Right lobe of liver (tissue), 4 donors: Measurements from ENCODE around the gene GIT2.

ENCODE experiments used
- POLR2A ChIP-seq: fragments of 450-650 bp; IDR thresholded peaks from one replicate; pipeline ENCODE4 v1.6.1; 2017; ENCODE audit warnings: antibody characterized with exemption, mild to moderate bottlenecking
- TF ChIP-seq, protein P1 (sequence below), 4 donors: fragments of 200-600 bp in 3 of 4; fragments of 450-650 bp in 1 of 4; IDR thresholded peaks; one replicate each; pipeline versions ENCODE4 v1.5.1 to v1.8.0; 2016 to 2022; ENCODE audit warnings: antibody characterized with exemption in 4 of 4, mild to moderate bottlenecking in 2 of 4
- donor health status: DM: no; HTN: no; CAD: no.
- donor health status: DM: no; HTN: no; CAD: no.
- donor health status: DM: no; HTN: yes; CAD: no.

- TF ChIP-seq, protein P1, sequence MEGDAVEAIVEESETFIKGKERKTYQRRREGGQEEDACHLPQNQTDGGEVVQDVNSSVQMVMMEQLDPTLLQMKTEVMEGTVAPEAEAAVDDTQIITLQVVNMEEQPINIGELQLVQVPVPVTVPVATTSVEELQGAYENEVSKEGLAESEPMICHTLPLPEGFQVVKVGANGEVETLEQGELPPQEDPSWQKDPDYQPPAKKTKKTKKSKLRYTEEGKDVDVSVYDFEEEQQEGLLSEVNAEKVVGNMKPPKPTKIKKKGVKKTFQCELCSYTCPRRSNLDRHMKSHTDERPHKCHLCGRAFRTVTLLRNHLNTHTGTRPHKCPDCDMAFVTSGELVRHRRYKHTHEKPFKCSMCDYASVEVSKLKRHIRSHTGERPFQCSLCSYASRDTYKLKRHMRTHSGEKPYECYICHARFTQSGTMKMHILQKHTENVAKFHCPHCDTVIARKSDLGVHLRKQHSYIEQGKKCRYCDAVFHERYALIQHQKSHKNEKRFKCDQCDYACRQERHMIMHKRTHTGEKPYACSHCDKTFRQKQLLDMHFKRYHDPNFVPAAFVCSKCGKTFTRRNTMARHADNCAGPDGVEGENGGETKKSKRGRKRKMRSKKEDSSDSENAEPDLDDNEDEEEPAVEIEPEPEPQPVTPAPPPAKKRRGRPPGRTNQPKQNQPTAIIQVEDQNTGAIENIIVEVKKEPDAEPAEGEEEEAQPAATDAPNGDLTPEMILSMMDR (IDR thresholded peaks at IDR 0.05): no peak
- no peak for TF ChIP-seq POLR2A
These were observed 44.4 kb downstream of the GIT2 start for GRCh38 chr12:109951751-109952150.
